HepG2 (cell line): ENCODE measurements around the gene ZNF160. TPM values are rescaled to one million over a fixed set of nuclear protein-coding genes. Genes with fewer than 3 reads are reported as not detected.

ENCODE experiments used
- ARID5B ChIP-seq: IDR thresholded peaks from 2 replicates; pipeline ENCODE4 v1.4.0; 2020; ENCODE audit warnings: mild to moderate bottlenecking, missing genetic modification reagents
- ATF5 ChIP-seq: sonication (generic); formaldehyde crosslinking; IDR thresholded peaks from 2 replicates; pipeline ENCODE4 v1.4.0; 2020; ENCODE audit warnings: mild to moderate bottlenecking, low read depth, missing genetic modification reagents
- CHD4 ChIP-seq: fragments of 200-600 bp; sonication (generic); IDR thresholded peaks from 2 replicates; pipeline ENCODE4 v1.7.0; 2017; ENCODE audit warnings: mild to moderate bottlenecking, low read length, borderline replicate concordance
- E2F5 ChIP-seq: sonication (generic); formaldehyde crosslinking; conservative IDR thresholded peaks from 2 replicates; pipeline ENCODE4 v1.4.0; 2020; ENCODE audit warnings: missing genetic modification reagents
- HNF1B ChIP-seq: sonication (generic); formaldehyde crosslinking; IDR thresholded peaks from 2 replicates; pipeline ENCODE4 v1.5.1; 2020; ENCODE audit warnings: mild to moderate bottlenecking, moderate library complexity, missing genetic modification reagents
- HNRNPK ChIP-seq: fragments of 200-400 bp; formaldehyde crosslinking; IDR thresholded peaks from 2 replicates; pipeline ENCODE4 v1.6.1; 2018; ENCODE audit warnings: low read length, low read depth, moderate library complexity, mild to moderate bottlenecking; ENCODE audit not compliant: poor library complexity, severe bottlenecking
- IRF2 ChIP-seq: IDR thresholded peaks from 2 replicates; pipeline ENCODE4 v1.6.1; 2018; ENCODE audit warnings: missing genetic modification reagents, missing compliant biosample characterization
- MED1 ChIP-seq: sonication (generic); formaldehyde crosslinking; IDR thresholded peaks from 2 replicates; pipeline ENCODE4 v1.4.0; 2020; ENCODE audit warnings: missing genetic modification reagents
- MNT ChIP-seq: fragments of 450-650 bp; IDR thresholded peaks from 2 replicates; pipeline ENCODE4 v1.6.1; 2016
- NFATC3 ChIP-seq: sonication (generic); formaldehyde crosslinking; IDR thresholded peaks from 2 replicates; pipeline ENCODE4 v1.5.1; 2020; ENCODE audit warnings: mild to moderate bottlenecking, missing genetic modification reagents
- SP5 ChIP-seq: IDR thresholded peaks from 2 replicates; pipeline ENCODE4 v1.6.1; 2016; ENCODE audit warnings: low read depth, borderline replicate concordance
- THAP11 ChIP-seq: IDR thresholded peaks from 2 replicates; pipeline ENCODE4 v1.6.1; 2016; ENCODE audit warnings: missing biosample characterization, missing genetic modification reagents
- TP53 ChIP-seq: sonication (generic); formaldehyde crosslinking; conservative IDR thresholded peaks from 2 replicates; pipeline ENCODE4 v1.4.0; 2020; ENCODE audit warnings: missing genetic modification reagents
- ZFY ChIP-seq: sonication (generic); formaldehyde crosslinking; IDR thresholded peaks from 2 replicates; pipeline ENCODE4 v1.4.0; 2020; ENCODE audit warnings: missing genetic modification reagents
- ZMYM4 ChIP-seq: sonication (generic); formaldehyde crosslinking; IDR thresholded peaks from 2 replicates; pipeline ENCODE4 v1.8.1; 2023; ENCODE audit warnings: mild to moderate bottlenecking, missing genetic modification reagents
- ZNF253 ChIP-seq: sonication (generic); formaldehyde crosslinking; IDR thresholded peaks from 2 replicates; pipeline ENCODE4 v1.8.0; 2022; ENCODE audit warnings: mild to moderate bottlenecking, missing genetic modification reagents, borderline replicate concordance
- ZNF263 ChIP-seq: sonication (generic); formaldehyde crosslinking; IDR thresholded peaks from 2 replicates; pipeline ENCODE4 v1.4.0; 2020; ENCODE audit warnings: missing genetic modification reagents
- ZNF296 ChIP-seq: sonication (generic); formaldehyde crosslinking; conservative IDR thresholded peaks from 2 replicates; pipeline ENCODE4 v1.5.0; 2020; ENCODE audit warnings: mild to moderate bottlenecking, missing genetic modification reagents
- ZNF724P ChIP-seq: sonication (generic); formaldehyde crosslinking; IDR thresholded peaks from 2 replicates; pipeline ENCODE4 v1.8.0; 2022; ENCODE audit warnings: missing genetic modification reagents, borderline replicate concordance
- ZNF737 ChIP-seq: sonication (generic); formaldehyde crosslinking; IDR thresholded peaks from 2 replicates; pipeline ENCODE4 v1.5.0; 2020; ENCODE audit warnings: missing genetic modification reagents, mild to moderate bottlenecking, borderline replicate concordance
- polyA plus RNA-seq, 8 experiments: library from polyadenylated mRNA; depleted of rRNA in 3 of 8; stranded (reverse) in 7 of 8; unstranded in 1 of 8; fragments of >200 nt; fragmentation: Illumina TruSeq in 4 of 8; extraction: Trizol in 4 of 8; gene quantifications; 2 replicates each; pipeline versions ENCODE4 v1.2.1 to v1.2.3, GENCODE V29; 2011 to 2016; ENCODE audit warnings: low read depth in 4 of 8, missing spikeins in 1 of 8, mixed read lengths in 1 of 8; ENCODE audit not compliant: insufficient read depth in 1 of 8
- total RNA-seq, 5 experiments: library from RNA; depleted of rRNA; stranded (reverse); fragments of >200 nt; fragmentation: Illumina TruSeq; extraction: Trizol; gene quantifications; 2 replicates each; pipeline ENCODE4 v1.2.3, GENCODE V29; 2016; ENCODE audit warnings: low read depth in 1 of 5

ZNF160 gene
- total and polyA plus RNA-seq, 2 of the 13 experiments (the other 11 are each of a cell fraction or from before 2014, with no cell fraction given) = 8.4 to 12.1 TPM

GRCh38 chr19:53103234-53104203 lies at the start of gene ZNF160 (continued):
- no peak for TF ChIP-seq MNT
- no peak for TF ChIP-seq TP53 (CRISPR knock-in tag)
- no peak for TF ChIP-seq ZNF737 (CRISPR knock-in tag)
- TF ChIP-seq ZNF724P = no peak
- no peak for TF ChIP-seq NFATC3 (CRISPR knock-in tag)
- no peak for TF ChIP-seq E2F5 (CRISPR knock-in tag)
- no peak for TF ChIP-seq ZNF253 (CRISPR knock-in tag)
- peak; percentile 18 for TF ChIP-seq HNRNPK
- TF ChIP-seq ARID5B (CRISPR knock-in tag) = peak; percentile 13; the same call in 1 of the 2 replicates
- TF ChIP-seq ZMYM4 (CRISPR knock-in tag) = peak; percentile 19; the same call in 1 of the 2 replicates
- peak; percentile 54 for TF ChIP-seq THAP11 (CRISPR knock-in tag)
- peak; percentile 37; the same call in 1 of the 2 replicates for TF ChIP-seq MED1 (CRISPR knock-in tag)
- no peak for TF ChIP-seq ZNF263
- TF ChIP-seq ZFY = peak; percentile 38; the same call in 1 of the 2 replicates
- 0 out of 2 replicates have a peak, but pooled peaks have one; percentile 10 for TF ChIP-seq IRF2 (CRISPR knock-in tag)
- no peak for TF ChIP-seq ATF5 (CRISPR knock-in tag)
- TF ChIP-seq SP5 (CRISPR knock-in tag) = peak; percentile 55; the same call in 1 of the 2 replicates
- TF ChIP-seq HNF1B = peak; percentile 21; the same call in 1 of the 2 replicates
- no peak for TF ChIP-seq ZNF296 (CRISPR knock-in tag)
- TF ChIP-seq CHD4 = no peak
